Measurements from ENCODE around the gene TFDP2.

DNA sequence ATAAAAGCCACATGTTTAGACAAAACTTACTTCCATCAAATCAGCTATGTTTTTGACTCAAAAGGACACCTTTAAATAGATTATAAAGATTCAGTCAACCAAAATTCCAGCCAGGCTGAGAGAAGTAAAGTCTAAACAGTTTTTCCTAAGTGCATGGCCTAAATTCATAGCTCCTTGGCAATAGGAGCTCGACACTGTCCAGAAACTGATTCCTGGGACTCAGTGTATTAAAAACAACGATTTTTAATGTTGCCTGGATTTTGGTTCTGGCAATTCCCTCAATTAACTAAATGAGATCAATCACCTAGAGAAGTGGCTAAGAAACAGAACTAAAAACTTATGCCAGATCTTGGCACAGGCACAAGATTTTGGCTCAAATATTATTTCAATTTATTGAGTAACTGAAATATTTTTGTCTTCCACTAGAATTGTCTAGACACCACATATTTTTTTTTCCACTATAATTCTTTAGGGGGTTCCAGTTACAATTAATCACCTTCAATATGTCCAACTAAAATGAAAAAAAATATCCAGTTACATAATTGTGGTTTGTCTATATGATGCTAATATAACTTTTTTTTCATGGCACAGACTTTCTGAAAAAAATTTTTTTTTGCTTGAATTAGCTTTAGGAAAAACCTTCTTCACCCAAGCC is 135.9 kb downstream of the TFDP2 start:
- TF ChIP-seq YY1 (IDR thresholded peaks at IDR 0.05; ENCODE audit: low read depth) (no peak), MAX (IDR thresholded peaks at IDR 0.05) (no peak), TAF1 (IDR thresholded peaks at IDR 0.05; ENCODE audit: low read depth) (no peak), FOXM1 (IDR thresholded peaks at IDR 0.05; ENCODE audit: borderline replicate concordance, low read depth) (no peak), EP300 (IDR thresholded peaks at IDR 0.05; ENCODE audit: borderline replicate concordance) (no peak), CEBPB (IDR thresholded peaks at IDR 0.05) (no peak), EGR1 (IDR thresholded peaks at IDR 0.05) (no peak), ZBTB7A (IDR thresholded peaks at IDR 0.05; ENCODE audit: low read depth) (no peak), RAD21 (IDR thresholded peaks at IDR 0.05; ENCODE audit: low read depth) (no peak), NFIC (IDR thresholded peaks at IDR 0.05) (no peak)
- TF ChIP-seq, protein P1, sequence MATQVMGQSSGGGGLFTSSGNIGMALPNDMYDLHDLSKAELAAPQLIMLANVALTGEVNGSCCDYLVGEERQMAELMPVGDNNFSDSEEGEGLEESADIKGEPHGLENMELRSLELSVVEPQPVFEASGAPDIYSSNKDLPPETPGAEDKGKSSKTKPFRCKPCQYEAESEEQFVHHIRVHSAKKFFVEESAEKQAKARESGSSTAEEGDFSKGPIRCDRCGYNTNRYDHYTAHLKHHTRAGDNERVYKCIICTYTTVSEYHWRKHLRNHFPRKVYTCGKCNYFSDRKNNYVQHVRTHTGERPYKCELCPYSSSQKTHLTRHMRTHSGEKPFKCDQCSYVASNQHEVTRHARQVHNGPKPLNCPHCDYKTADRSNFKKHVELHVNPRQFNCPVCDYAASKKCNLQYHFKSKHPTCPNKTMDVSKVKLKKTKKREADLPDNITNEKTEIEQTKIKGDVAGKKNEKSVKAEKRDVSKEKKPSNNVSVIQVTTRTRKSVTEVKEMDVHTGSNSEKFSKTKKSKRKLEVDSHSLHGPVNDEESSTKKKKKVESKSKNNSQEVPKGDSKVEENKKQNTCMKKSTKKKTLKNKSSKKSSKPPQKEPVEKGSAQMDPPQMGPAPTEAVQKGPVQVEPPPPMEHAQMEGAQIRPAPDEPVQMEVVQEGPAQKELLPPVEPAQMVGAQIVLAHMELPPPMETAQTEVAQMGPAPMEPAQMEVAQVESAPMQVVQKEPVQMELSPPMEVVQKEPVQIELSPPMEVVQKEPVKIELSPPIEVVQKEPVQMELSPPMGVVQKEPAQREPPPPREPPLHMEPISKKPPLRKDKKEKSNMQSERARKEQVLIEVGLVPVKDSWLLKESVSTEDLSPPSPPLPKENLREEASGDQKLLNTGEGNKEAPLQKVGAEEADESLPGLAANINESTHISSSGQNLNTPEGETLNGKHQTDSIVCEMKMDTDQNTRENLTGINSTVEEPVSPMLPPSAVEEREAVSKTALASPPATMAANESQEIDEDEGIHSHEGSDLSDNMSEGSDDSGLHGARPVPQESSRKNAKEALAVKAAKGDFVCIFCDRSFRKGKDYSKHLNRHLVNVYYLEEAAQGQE (IDR thresholded peaks at IDR 0.05; ENCODE audit: low read depth), result no peak
- TF ChIP-seq, protein P2, sequence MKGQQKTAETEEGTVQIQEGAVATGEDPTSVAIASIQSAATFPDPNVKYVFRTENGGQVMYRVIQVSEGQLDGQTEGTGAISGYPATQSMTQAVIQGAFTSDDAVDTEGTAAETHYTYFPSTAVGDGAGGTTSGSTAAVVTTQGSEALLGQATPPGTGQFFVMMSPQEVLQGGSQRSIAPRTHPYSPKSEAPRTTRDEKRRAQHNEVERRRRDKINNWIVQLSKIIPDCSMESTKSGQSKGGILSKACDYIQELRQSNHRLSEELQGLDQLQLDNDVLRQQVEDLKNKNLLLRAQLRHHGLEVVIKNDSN (IDR thresholded peaks at IDR 0.05), result no peak
